HG03439 (cell line): ENCODE measurements around the gene THEM5.
A peak's percentile ranks its signal among the peaks of the same experiment; 100 is the strongest.

Experiments used
- ATAC-seq: cut with Tn5 transposase; IDR thresholded peaks from one replicate; pipeline ENCODE4 v1.9.1; 2021; ENCODE audit warnings: mild to moderate bottlenecking, moderate library complexity; ENCODE audit not compliant: unreplicated experiment

The THEM5 gene

DNA sequence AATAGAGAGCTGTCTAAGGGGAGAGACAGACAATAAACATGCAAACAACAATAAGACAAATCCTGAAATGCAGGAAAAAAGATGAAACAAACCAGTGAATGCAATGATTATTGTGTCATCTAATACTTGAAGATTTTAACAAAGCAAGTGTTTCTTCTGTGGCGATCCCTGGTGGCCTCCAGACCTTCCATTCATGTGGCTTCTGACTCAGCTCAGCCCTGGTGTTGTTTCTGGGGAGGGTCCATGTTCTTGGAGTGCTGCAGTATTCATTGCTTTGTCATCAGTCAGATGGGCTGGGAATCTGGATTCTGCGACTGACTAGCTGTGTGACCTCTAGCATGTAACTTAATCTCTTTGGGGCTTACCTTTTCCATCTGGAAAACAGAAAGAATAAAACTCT lies 12.4 kb downstream of the THEM5 start:
- ATAC-seq, result no peak

DNA sequence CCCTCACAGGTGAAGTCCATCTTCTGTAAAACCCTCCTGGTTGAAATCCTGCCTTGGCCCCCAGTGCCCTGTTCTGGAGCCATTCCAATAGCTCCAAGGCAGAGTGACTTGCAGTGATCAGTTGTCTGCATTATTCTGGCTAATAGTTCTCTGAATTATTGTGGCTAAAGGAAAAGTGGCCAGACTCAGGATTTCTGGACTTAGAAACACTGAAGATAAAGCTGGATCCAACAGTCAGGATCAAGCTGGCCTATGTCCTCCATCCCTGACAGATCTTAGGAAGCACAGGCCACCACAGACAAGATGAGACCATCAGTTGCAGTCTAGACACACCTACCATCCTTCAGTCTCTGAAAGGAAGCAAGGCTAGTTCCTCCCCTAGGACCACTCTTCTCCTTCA lies 13.1 kb downstream of the THEM5 start:
- ATAC-seq, result no peak

DNA sequence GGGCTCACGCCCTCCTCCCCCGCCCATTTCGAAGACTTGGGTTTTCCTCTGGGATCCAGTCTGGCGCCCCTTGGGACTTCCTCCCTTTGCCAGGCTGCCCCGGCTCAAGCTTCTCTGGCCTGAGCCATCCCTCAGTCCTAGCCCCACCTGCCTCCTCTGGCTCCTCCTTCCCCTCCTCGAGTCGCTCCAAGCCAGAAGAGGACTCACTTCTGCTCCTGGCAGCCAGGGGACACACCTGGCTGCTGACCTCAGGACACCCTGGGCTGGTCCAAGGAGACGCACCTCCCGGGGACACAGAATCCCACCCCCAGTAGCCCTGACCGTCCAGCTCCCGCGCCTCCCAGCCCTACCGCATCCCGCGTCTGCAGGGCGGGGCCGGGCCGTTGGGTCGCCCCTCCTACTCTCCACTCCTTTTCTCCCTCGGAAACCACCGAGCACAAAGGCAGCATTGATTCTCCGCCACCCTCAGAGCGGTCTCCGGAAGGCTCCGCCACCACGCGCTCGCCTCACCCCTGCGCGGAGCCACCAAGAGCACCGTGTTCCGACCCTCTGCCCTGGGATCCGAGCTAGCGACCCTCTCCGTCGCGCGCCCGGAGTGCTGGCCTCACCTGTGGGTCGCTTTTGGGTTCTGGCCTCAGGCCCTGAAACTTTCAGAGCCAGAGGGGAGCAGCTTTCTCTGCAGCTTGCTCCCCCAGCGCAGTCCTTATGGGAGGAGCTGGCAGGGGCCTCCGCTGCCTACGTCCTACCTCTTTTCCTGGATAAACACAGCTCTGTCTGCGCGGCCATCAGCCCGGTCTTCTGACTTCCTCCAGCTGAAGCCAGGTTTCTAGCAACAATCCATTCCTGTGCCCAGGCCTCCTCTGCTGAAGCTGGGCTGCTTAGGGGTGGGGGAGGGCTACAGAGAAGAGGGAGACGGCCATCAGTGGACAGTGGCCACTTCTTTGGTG lies 13.8 kb downstream of the THEM5 start, which contains the start of gene C2CD4D:
Gene C2CD4D (minus strand): TSS at position 364 of the 947 bp plus-strand sequence. CDS start 831 bp downstream, outside the sequence.
- ATAC-seq, result no peak

DNA sequence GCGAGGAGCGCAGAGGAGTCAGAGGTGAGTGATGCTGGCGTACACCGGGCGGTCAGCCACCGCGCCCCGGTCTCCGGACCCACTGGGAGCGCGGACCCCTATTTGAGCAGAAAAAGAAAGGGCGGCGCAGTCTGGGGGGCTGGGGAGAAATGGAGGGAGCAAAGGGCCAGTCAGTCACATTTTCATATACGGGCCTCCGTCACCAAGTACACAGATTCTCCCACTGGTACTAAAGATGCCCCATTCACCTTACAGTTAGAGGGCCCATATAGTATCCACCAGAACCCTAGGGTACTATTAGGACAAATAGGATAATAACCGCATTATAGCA lies 14.5 kb downstream of the THEM5 start:
- ATAC-seq, result no peak

DNA sequence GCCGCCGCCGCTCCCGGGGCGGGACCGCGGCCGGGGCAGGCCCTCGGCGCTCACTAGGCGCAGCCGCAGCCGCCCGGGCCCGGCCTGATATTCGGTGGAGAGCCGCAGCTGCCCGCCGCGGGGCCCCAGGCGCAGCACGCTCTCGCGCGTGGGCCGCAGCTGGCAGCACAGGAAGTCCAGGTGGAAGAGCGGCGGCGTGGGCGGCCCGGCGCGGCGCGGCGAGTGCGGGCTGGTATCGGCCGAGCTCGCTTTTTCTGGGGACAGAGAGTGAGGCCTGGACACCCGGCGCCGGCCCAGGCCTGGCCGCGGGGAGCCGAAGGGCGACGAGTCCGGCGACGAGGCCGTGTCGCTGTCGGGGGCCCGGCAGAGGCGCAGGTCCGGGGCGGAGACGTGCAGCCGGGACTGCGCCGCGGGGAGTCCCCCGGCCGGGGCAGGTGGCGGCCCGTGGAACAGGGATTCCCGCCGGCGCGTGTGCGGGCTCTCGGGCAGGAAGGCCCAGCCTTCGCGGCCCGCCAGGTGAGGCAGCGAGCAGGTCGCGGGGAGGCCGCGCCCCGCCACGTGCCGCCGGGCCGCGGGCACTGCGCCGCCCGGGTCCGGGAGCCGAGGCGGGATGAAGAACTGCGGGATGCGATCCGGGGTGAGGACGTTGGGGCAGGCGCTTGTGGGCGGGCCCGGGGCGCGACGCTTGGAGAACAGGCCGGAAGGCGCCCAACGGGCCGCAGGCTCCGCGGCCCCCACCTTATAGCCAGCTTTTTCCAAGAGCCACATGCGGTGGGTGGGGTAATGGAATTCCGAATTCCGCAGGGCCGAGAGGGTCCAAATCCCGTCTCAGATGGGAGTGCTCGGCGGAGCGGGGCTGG lies 15.1 kb downstream of the THEM5 start:
- peak; percentile 44 for ATAC-seq

DNA sequence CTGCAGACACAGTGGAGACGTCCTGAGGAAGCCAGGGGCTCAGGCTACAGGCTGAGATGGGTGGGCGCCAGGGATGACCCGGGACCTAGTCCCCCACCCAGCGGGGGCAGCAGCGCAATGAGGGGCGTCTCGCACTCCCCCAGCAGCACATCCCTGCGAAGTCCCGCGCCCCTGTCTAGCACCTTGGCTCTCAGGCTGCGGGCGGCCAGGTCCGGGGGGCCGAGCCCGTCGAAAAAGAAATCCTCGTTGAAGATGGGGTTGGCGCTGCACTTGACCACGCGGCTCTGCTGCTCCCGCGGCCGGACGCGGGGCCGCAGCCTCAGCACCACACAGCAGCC lies 15.7 kb downstream of the THEM5 start:
- ATAC-seq, result peak; percentile 10

DNA sequence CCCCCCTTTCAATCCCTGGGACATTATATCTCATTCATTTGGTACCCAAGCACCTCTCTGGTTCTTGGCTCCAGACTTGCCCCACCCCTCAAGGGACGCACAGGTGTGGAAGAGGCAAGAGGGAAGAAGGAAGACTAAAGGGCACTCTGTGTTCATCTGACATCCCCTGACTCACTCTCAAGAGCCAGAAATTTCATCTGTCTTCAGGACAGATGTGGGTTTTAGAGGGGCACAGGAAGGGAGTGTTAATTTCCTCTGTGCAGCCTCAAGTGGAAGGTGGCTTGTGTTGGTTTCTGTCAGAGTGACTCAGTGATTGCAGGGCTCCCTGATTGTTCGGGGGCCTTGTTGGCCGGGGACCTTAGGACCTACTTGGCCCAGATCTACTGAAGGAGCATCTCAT lies 16.3 kb downstream of the THEM5 start:
- ATAC-seq, result no peak

DNA sequence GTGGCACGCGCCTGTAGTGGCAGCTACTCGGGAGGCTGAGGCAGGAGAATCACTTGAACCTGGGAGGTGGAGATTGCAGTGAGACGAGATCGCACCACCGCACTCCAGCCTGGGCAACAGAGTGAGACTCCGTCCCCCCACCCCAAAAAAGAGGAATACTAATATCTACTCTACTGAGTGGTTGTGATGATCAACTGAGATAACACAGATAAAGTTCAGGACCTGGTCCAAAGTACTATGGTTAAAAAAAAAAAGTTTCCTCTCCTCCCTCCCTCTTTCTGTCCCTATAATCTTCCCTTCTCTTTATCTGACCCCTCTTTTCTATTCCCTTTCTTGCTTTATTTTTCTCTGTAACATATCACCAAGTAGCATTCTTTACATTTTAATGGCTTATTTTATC lies 17.9 kb downstream of the THEM5 start:
- no peak for ATAC-seq

DNA sequence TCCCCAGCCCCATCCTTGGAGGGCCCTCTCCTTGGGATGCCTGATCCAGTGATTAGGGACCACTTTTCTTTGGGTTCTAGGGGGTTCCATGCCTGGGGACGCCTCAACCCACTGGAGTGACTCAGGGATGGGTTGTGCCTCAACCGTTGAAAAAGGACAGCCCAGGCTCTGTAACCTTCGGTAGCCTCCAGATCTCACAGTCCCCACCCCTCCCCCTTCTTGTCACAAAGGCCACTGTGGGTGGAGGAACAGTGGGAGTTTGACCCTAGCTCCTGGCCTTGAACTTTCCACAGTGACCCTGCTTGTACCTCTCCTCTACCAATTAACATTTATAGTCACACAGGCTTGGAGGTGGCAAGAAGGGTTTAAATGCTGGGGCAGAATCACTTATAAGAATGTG lies 19.3 kb downstream of the THEM5 start:
- no peak for ATAC-seq

DNA sequence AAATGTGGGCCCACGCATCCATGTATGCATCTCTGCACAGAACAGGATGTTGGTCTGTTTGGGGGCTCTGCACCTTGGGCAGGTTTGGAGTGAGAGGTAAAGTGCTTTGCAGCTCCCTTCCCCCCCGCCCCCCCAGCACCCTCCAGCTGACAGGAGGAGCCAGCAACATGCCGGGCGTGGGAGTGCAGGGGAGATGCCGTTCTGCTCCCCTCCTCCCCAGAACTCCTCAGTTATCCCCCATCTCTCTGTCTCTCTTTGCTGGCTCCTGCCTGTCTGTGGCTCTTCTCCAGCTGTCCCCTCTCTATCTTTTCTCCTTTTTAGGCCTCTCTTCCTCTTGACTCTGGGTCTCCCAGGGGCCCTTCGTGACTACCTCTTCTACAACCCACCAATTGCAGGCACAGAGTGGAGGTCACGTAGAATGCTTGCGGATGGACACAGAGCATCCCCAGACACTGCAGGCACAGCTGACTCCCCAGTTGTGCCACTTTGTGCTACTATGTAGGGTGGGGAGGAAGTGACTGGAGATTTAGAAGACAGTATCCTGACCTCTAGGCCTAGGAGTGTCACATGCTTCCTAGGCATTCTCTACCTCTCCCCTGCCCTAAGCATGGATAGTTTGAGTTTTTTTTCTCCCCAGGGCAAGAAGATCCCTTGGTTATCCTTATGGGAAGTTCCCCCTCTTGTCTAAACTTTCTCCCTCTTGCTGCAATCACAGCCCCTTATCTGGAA lies 20.2 kb downstream of the THEM5 start:
- no peak for ATAC-seq

DNA sequence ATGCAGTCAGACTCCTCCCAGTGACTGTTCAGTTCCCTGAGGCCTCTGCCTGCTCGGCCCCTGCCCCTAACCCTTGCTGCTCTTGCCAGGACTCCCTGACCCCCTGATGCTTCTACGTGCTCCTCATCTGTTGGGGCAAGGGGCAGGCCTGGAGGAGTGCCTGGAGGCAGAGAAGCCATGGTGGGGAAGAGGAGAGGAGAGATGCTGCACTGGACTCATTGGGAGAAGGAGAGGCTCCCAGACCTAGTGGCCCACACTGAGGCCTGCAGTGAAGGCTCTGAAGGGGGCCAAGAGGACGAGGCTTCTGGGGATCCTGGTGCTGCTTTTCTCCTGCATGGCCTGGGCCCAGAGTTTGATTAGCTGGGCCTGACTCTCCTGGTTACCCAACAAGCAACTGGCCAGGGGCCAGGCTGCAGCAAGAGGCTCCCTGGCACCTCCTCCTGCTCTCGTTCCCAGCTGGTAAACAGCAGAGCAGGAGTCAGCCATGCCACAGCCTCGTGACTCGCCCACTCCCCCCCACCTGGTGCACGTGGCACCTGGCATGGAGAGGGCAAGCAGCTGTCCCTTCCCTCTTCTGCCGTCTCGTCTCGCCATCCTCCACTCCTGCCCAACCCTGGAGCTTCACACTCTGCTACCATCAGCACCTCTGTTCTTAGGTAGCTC lies 21.1 kb downstream of the THEM5 start:
- no peak for ATAC-seq

DNA sequence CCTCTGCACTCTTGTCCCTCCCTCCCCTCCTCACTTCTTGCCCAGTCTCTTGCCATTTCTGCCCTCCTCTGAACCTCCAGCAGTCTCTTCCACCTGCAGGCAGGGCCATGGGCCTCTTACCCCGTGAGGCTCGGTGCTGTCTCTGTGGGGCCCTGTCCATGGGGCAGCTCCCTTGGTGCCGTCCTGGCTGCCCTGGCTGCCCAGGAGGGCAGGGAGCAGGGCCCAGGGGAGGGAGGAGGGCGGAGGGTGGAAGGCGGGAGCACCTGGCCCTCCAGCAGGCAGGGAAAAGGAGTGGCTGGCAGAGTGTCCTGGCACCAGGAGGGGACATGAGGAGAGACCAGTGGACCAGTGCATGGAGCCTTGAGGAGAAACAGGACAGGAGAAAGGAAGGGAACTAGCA lies 21.9 kb downstream of the THEM5 start, which contains the start of gene RORC:
Gene RORC (minus strand): TSS at position 198 of the 400 bp plus-strand sequence. CDS start 38 bp downstream, at position 160.
- ATAC-seq, result no peak

DNA sequence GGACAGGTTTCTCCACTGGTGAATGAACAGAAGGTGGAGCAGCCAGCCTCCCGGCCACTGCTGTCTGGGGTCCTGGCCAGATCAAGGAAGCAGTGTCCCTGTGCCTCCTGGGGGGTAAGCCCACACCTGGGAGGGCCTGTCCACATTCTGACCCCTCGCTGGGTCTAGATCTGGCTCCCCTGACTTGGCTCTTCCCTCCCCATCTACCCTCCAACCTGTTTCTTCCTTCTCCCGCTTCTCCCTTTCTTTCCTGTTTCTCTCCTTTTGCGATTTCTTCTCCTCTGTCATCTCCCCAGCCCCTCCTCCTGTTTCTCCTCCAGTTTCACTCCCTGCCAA lies 22.3 kb downstream of the THEM5 start:
- ATAC-seq, result no peak

DNA sequence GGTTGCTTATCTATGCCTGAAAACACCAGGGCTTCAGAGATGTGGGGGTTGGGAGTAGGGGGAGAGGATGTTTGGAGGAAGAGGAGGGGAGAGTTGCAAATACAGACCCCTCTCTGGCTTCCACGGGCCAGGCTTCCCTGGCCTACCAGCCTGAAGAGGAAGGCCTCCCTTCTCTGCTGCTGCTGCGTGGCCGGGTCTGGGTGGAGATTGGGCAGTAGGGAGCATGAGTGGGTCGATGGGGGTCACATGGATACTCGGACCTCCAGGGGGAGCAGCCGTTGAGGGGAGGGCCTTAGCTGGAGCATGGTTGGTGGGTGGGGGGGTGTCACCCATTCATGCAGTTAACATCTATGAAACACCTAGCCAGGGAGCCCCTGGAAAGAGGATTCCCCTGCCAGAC lies 23.5 kb downstream of the THEM5 start:
- ATAC-seq, result no peak

DNA sequence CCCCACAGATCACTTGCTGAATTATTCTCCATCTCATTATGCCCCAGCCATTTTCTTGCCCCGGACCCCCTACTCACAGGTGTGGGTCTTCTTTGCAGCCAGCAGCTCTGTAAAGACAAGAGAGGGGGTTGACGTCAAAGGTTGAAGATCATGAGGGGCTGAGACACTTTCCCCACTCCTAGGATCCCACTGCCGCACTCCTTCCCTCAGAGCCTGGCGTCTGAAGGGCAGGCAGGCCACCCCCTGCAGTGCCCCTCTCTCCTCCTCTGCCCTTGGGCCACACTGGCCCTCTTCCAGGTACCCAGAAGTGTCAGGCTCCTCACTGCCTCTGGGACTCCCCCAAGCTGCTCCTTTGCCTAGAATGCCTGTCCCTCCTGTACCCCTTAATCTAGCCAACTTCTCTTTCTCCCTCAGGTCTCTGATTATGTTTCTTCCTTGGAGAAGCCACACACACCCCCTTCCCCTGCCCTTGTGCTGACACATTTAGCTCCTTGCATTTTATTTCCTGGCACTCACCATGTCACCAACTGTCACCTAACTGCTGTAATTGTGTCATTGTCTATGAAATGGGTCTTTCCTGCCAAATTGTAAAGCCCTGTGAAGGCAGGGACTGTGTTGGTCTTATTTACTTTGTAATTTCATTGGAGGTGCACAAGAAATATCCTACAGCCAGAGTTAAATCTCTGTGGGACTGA lies 24.0 kb downstream of the THEM5 start:
- no peak for ATAC-seq

DNA sequence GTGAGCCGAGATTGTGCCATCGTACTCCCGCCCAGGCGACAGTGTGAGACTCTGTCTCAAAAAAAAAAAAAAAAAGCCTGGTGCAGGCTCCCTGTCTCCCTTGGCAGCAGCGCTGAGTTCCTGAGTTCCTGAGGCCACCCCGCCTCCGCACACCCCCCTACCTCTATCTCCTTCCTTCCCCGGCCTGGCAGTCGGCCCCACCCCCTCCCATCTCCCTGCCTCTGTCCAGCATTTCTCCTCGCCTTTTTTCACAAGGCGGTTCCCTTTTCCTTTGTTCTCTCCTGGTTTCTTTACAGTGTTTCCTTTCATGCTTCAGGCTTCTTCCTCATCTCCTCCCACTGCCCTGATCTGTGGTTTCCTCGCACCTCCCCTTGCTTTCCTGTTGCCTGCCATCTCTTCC lies 24.6 kb downstream of the THEM5 start:
- ATAC-seq, result no peak

DNA sequence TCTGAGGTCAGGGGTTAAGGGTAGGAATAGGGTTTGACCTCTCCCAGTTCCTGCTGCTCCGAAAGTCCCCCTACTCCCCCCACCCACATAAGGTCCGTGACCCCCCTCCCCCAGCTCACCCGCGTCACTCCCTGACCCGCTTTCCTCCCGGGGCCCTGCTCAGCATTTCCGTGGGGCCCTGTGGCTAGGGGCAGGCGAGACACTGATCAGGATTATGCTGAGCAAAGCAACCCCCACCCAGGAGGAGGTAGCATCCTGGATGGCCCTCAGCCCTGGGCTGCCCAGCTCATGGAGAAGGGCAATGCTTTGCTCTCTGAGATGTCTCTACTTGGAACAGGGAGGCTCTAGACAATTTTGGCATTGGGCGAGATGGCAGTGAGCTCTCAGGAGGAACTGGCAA lies 25.7 kb downstream of the THEM5 start:
- no peak for ATAC-seq

DNA sequence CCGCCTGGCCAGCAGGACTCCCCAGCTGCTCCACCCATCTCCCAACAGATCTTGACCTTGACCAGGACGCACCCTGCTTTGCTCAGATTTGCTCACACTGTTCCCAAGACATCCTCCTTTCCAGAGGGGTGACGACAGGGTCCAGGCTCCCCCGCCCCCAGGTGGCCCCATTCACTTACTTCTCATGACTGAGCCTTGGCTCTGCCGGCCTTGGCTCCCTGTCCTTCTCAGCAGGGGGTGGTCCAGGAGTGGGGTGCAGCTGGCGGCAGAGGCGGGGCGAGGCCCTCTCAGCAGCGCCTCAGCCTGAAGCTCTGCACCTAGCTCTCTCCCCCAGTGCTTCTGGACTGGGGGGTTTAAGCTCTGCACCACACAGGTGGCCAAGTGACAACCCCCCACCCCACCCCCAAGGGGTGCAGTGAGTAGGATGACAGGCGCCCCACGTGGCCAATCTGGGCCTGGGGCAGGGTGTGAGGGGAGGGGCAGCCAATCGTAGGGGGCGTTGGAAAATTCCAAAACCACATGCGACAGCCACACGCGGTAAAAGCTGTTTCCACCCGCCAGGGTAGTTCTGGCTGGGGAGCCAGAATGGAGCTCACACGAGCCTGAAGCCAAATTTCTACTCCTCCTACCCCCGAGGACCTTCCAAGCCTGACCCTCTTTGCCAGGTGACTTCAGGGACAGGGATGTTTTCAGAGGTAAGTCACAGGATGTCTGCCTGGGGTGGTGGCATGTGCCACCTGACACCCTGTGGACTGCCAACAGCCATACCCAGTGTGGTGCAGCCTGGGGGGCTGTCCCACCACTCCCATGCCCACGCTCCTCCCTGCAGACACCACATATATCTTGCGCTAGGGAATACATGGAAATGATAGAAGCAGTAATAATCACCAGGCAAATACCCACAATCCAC lies 27.5 kb downstream of the THEM5 start:
- no peak for ATAC-seq

DNA sequence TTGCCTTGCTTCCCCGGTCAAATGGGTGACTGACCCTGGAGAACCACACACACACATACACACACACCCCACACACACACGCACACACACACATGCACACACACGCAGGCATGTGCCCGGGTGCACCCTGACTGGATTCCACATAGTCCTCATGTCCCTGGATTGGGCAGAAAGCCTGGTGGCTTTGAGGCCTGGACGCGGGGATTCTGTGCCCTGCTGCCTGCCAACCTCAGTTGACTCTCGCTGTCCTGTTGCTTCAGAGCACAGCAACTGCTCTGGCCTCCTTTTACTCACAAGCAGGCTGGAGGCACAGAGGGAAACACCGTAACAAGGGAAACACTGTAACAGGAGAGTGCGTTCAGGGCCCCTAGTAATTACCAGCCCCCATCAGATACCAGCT lies 28.3 kb downstream of the THEM5 start:
- ATAC-seq, result no peak
